CD4-positive, alpha-beta memory T cell (primary cell): Measurements from ENCODE around the gene LYPD6. TPM values are rescaled to one million over a fixed set of nuclear protein-coding genes. Genes with fewer than 3 reads are reported as not detected.

ENCODE experiments used
- CTCF ChIA-PET: fragments of 350-600 bp; sonication (Branson Sonifier 250); formaldehyde crosslinking; loops from one replicate; lab custom pipeline; 2021; ENCODE audit warnings: inconsistent platforms; ENCODE audit not compliant: partially characterized antibody; lab: Charles Lee
- POLR2A ChIA-PET: fragments of 350-600 bp; sonication (Branson Sonifier 250); formaldehyde crosslinking; loops from one replicate; lab custom pipeline; 2021; ENCODE audit not compliant: partially characterized antibody; lab: Charles Lee
- DNase-seq, 5 donors: peaks; one replicate each; pipeline versions ENCODE4 v3.0.0 to v3.0.0-alpha.2; 2020 to 2022; ENCODE audit warnings: mixed read lengths in 1 of 5
- H3K27ac ChIP-seq: one replicate; pipeline ENCODE4 v1.7.0; 2013; ENCODE audit warnings: low read depth, low read length
- H3K27me3 ChIP-seq: 2 replicates; pipeline ENCODE4 v1.7.0; 2013; ENCODE audit warnings: mild to moderate bottlenecking, low read length, moderate library complexity; ENCODE audit not compliant: insufficient read depth
- H3K36me3 ChIP-seq: 2 replicates; pipeline ENCODE4 v1.7.0; 2013; ENCODE audit warnings: mild to moderate bottlenecking, low read length, moderate library complexity; ENCODE audit not compliant: insufficient read depth
- H3K4me1 ChIP-seq: 2 replicates; pipeline ENCODE4 v1.7.0; 2013; ENCODE audit warnings: mild to moderate bottlenecking, low read length, moderate library complexity; ENCODE audit not compliant: insufficient read depth
- H3K4me3 ChIP-seq, 2 donors: one replicate each; pipeline ENCODE4 v1.7.0; 2013; ENCODE audit warnings: low read length in 2 of 2, mild to moderate bottlenecking in 1 of 2
- H3K9me3 ChIP-seq, 2 donors: one replicate each; pipeline ENCODE4 v1.7.0; 2013; ENCODE audit warnings: low read length in 2 of 2, control low read depth in 1 of 2; ENCODE audit not compliant: control insufficient read depth in 1 of 2
- H3K27ac Mint-ChIP-seq, 7 donors: one replicate each; pipeline ENCODE4 v1.8.0; 2020 to 2021; ENCODE audit warnings: mixed read lengths in 7 of 7, mild to moderate bottlenecking in 6 of 7, inconsistent platforms in 3 of 7, moderate library complexity in 3 of 7
- H3K27me3 Mint-ChIP-seq, 2 donors: one replicate each; pipeline ENCODE4 v1.8.0; 2020 to 2021; ENCODE audit warnings: mixed read lengths in 2 of 2
- H3K36me3 Mint-ChIP-seq, 2 donors: one replicate each; pipeline ENCODE4 v1.8.0; 2020 to 2021; ENCODE audit warnings: mixed read lengths in 2 of 2, inconsistent platforms in 1 of 2, mild to moderate bottlenecking in 1 of 2
- H3K4me1 Mint-ChIP-seq, 4 donors: one replicate each; pipeline ENCODE4 v1.8.0; 2020 to 2021; ENCODE audit warnings: mixed read lengths in 4 of 4, mild to moderate bottlenecking in 1 of 4
- H3K4me3 Mint-ChIP-seq, 8 donors: one replicate each; pipeline ENCODE4 v1.8.0; 2020 to 2021; ENCODE audit warnings: mixed read lengths in 8 of 8, mild to moderate bottlenecking in 7 of 8, moderate library complexity in 6 of 8, inconsistent platforms in 3 of 8
- H3K9me3 Mint-ChIP-seq, 8 donors: one replicate each; pipeline ENCODE4 v1.8.0; 2020 to 2021; ENCODE audit warnings: mixed read lengths in 8 of 8, mild to moderate bottlenecking in 5 of 8, inconsistent platforms in 3 of 8, moderate library complexity in 1 of 8
- intact Hi-C: fragments of 100-400 bp; cut with micrococcal nuclease; formaldehyde crosslinking; loops from one replicate; pipeline ENCODE4 v1.15.1; 2023
- polyA plus RNA-seq, 2 donors: library from polyadenylated mRNA; unstranded; fragments of 300-500 nt; fragmentation: Illumina TruSeq; gene quantifications; one replicate each; pipeline ENCODE4 v1.2.3, GENCODE V29; 2021
- total RNA-seq, 2 experiments: library from RNA; stranded (reverse); gene quantifications; one replicate each; pipeline ENCODE4 v1.2.3, GENCODE V29; 2021

LYPD6 gene
- total and polyA plus RNA-seq, 4 experiments from 2014 or later = not detected

GRCh38 chr2:149449017-149449416 is 118.6 kb downstream of the LYPD6 start:
- Histone ChIP-seq H3K4me3 (no peak overlapping the region), H3K4me1 (no peaks in the 10 kb centered on the region), H3K27me3 (no peaks in the 10 kb centered on the region), H3K36me3 (no peaks in the 10 kb centered on the region), H3K9me3 (no peaks in the 10 kb centered on the region), H3K27ac (no peak overlapping the region)
- no peak for DNase-seq
- Mint-ChIP-seq H3K36me3 (no peaks in the 10 kb centered on the region), H3K4me1 (no peaks in the 10 kb centered on the region), H3K4me3 (no peak overlapping the region), H3K27ac (no peak overlapping the region), H3K9me3 (no peaks in the 10 kb centered on the region), H3K27me3 (peaks cover 4 to 6% of the 10 kb centered on the region in 2 donors)
- CTCF ChIA-PET = no interaction called here
- intact Hi-C loops = no loop called here
- POLR2A ChIA-PET = no interaction called here

DNA sequence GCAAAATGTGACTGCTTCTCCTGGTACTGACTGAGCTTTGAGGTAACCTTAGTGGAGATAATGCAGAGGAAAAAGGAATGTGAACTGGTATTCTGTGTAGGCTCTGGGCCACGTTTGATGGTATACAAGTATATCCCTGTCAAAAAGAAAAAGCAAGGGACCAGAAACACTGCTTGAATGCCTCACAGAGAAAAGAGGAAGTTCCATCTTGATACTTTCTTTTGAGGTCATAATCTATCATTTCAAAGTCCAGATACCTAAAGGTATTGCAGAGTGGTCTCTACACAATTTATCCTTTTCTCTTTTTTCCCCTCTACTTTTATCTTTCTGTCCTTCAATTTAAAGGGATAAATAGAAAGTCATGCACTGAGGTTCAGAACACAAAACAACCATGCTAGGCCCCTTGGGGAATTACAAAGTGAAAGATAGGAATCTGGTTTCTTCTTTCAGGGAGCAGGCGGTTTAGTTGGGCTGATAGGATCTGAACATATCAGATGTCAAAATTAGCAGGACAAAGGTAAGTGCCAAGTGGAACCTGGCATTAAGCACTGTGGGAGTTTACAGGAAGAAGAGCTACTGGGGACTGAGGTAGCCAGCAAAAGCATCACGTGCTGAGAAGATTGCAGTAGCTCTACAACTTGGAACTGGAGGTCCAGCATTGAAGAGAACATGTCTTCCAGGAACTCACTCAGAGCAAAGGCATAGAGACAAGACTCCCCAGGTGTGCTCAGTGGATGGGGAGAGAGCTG is 121.2 kb downstream of the LYPD6 start:
- Histone ChIP-seq H3K27ac (no peak overlapping the region), H3K36me3 (no peaks in the 10 kb centered on the region), H3K27me3 (no peaks in the 10 kb centered on the region), H3K4me3 (no peak overlapping the region), H3K4me1 (no peaks in the 10 kb centered on the region), H3K9me3 (no peaks in the 10 kb centered on the region)
- Mint-ChIP-seq H3K4me3 (no peak overlapping the region), H3K4me1 (peaks cover 0 to 6% (median 0%) of the 10 kb centered on the region in 4 donors), H3K36me3 (no peaks in the 10 kb centered on the region), H3K27me3 (peaks cover 2 to 3% of the 10 kb centered on the region in 2 donors), H3K27ac (no peak overlapping the region), H3K9me3 (peaks cover 0 to 6% (median under 1%) of the 10 kb centered on the region in 8 donors)
- ChIA-PET POLR2A (no interaction called here), CTCF (no interaction called here)
- intact Hi-C loops = no loop called here
- DNase-seq = no peak

- H3K27me3 Mint-ChIP-seq = peaks cover 7 to 14% of the 10 kb centered on the region in 2 donors
- peaks cover 0 to 7% of the 10 kb centered on the region in 2 donors for H3K9me3 ChIP-seq
- CTCF ChIA-PET = no interaction called here
- H3K27ac Mint-ChIP-seq = no peak overlapping the region
- H3K4me1 ChIP-seq = no peaks in the 10 kb centered on the region
- H3K4me3 ChIP-seq = no peak overlapping the region
- H3K4me3 Mint-ChIP-seq = no peak overlapping the region
- DNase-seq = no peak
- no peaks in the 10 kb centered on the region for H3K36me3 ChIP-seq
- no peaks in the 10 kb centered on the region for H3K27me3 ChIP-seq
- peaks cover 0 to 6% (median 0%) of the 10 kb centered on the region in 4 donors for H3K4me1 Mint-ChIP-seq
- intact Hi-C loops = no loop called here
- no peak overlapping the region for H3K27ac ChIP-seq
- H3K9me3 Mint-ChIP-seq = peaks cover 0 to 37% (median 30%) of the 10 kb centered on the region in 8 donors
- POLR2A ChIA-PET = no interaction called here
- H3K36me3 Mint-ChIP-seq = no peaks in the 10 kb centered on the region
These were observed 125.9 kb downstream of the LYPD6 start for GRCh38 chr2:149456285-149456684.

DNA sequence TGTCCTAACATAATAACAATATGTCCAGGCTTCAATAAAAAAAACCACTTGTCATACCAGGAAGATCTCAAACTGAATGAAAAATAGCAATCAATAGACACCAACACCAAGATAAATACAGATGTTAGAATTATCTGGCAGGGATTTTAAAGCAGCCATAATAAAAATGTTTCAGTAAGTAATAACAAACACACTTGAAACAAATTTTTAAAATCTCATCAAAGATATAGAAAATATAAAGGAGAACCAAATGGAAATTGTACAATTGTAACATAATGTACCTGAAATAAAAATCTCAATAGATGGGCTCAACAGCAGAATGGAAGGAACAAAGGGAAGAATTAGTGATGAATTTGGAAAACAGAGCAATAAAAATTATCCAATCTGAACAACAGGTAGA is 128.1 kb downstream of the LYPD6 start:
- H3K9me3 ChIP-seq = peaks cover 0 to 7% of the 10 kb centered on the region in 2 donors
- H3K36me3 Mint-ChIP-seq = no peaks in the 10 kb centered on the region
- DNase-seq = no peak
- no peak overlapping the region for H3K4me3 Mint-ChIP-seq
- no peaks in the 10 kb centered on the region for H3K27me3 ChIP-seq
- intact Hi-C loops = no loop called here
- H3K27me3 Mint-ChIP-seq = peaks cover 7 to 14% of the 10 kb centered on the region in 2 donors
- no peak overlapping the region for H3K27ac Mint-ChIP-seq
- H3K27ac ChIP-seq = no peak overlapping the region
- H3K36me3 ChIP-seq = no peaks in the 10 kb centered on the region
- H3K4me3 ChIP-seq = no peak overlapping the region
- ChIA-PET POLR2A (no interaction called here), CTCF (no interaction called here)
- peaks cover 0 to 49% (median 36%) of the 10 kb centered on the region in 8 donors for H3K9me3 Mint-ChIP-seq
- no peaks in the 10 kb centered on the region for H3K4me1 ChIP-seq
- peaks cover 0 to 6% (median 0%) of the 10 kb centered on the region in 4 donors for H3K4me1 Mint-ChIP-seq

DNA sequence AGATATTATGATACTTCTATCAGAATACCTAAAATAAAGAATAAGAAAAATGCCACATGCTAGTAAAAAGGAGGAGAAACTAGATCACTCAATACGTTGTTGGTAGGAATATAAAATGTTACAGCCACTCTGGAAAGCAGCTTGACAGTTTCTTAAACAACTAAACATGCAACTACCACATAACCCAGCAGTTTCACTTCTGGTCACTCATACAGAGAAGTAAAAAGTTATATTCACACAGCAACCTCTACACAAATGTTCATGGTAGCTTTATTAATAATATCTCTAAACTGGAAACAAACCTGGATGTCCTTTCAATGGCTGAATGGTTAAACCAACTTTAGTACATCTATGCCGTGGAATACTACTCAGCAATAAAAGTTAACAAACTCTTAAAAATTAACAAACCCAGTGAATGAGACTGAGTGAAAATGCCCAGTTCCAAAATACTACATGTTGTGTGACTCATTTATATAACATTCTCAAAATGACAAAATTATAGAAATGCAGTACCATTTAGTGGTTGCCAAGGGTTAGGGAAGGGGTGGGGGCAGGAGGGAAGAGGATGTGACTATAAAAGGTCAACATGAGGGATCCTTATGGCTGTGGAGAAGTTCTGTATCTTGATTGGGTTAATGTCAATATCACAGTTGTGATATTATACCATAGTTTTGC is 133.1 kb downstream of the LYPD6 start:
- Histone ChIP-seq H3K36me3 (no peaks in the 10 kb centered on the region), H3K4me3 (no peak overlapping the region), H3K9me3 (no peaks in the 10 kb centered on the region), H3K27me3 (no peaks in the 10 kb centered on the region), H3K4me1 (no peaks in the 10 kb centered on the region), H3K27ac (no peak overlapping the region)
- Mint-ChIP-seq H3K4me3 (no peak overlapping the region), H3K4me1 (no peaks in the 10 kb centered on the region), H3K9me3 (peaks cover 0 to 37% (median 22%) of the 10 kb centered on the region in 8 donors), H3K27ac (no peak overlapping the region), H3K27me3 (peaks cover 3 to 5% of the 10 kb centered on the region in 2 donors), H3K36me3 (no peaks in the 10 kb centered on the region)
- ChIA-PET POLR2A (no interaction called here), CTCF (no interaction called here)
- intact Hi-C loops = no loop called here
- no peak for DNase-seq

DNA sequence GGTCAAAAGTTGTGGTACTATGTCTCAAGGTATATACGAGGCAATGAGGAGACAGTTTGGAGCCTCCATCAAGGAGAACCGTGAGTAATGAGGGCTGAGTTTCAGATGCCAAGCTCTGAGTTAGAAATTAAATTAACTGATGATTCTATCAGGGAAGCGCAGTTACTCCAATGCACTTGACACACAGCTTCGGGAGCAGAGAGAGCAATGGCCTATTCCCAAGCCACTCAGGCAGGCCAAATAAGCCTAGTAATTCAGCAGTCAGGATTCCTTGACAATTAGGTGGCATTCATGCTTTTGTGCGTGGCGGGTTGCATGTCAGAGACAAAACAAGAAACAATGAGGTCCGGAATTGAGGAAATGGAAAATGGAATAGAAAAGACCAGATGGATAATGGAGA is 134.0 kb downstream of the LYPD6 start:
- no peak overlapping the region for H3K4me3 Mint-ChIP-seq
- Histone ChIP-seq H3K9me3 (no peaks in the 10 kb centered on the region), H3K4me1 (no peaks in the 10 kb centered on the region), H3K27me3 (no peaks in the 10 kb centered on the region), H3K36me3 (no peaks in the 10 kb centered on the region), H3K4me3 (no peak overlapping the region), H3K27ac (no peak overlapping the region)
- no peak overlapping the region for H3K27ac Mint-ChIP-seq
- ChIA-PET CTCF (no interaction called here), POLR2A (no interaction called here)
- H3K27me3 Mint-ChIP-seq = peaks cover 0 to 2% of the 10 kb centered on the region in 2 donors
- no peaks in the 10 kb centered on the region for H3K36me3 Mint-ChIP-seq
- peaks cover 0 to 27% (median 14%) of the 10 kb centered on the region in 8 donors for H3K9me3 Mint-ChIP-seq
- no peak for DNase-seq
- no peaks in the 10 kb centered on the region for H3K4me1 Mint-ChIP-seq
- intact Hi-C loops = no loop called here

DNA sequence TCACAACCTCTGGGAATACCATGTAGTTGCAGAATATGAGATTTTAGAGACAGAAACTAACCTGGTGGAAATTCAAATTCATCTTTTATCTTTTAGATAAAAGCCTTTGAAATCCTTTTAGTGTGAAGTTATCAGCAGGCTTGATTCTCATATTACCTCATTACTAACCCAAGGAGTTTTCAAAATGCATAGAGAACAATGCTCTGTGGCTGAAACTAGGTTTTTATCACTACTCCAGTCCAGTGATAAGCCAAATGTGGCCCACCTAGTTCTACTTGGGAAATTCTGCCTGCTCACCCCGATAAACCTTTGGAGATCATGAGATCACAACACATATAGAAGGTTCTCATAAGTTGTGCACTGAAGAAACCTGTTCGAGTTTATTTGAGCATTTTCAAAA is 135.5 kb downstream of the LYPD6 start:
- Mint-ChIP-seq H3K9me3 (peaks cover 0 to 15% (median 7%) of the 10 kb centered on the region in 8 donors), H3K36me3 (no peaks in the 10 kb centered on the region), H3K4me1 (no peaks in the 10 kb centered on the region), H3K4me3 (no peak overlapping the region), H3K27ac (no peak overlapping the region), H3K27me3 (no peaks in the 10 kb centered on the region)
- no peaks in the 10 kb centered on the region for H3K36me3 ChIP-seq
- H3K4me3 ChIP-seq = no peak overlapping the region
- no peaks in the 10 kb centered on the region for H3K27me3 ChIP-seq
- CTCF ChIA-PET = no interaction called here
- H3K27ac ChIP-seq = no peak overlapping the region
- no peak for DNase-seq
- intact Hi-C loops = no loop called here
- no peaks in the 10 kb centered on the region for H3K4me1 ChIP-seq
- POLR2A ChIA-PET = no interaction called here
- H3K9me3 ChIP-seq = no peaks in the 10 kb centered on the region
